K562 (cell line): ENCODE data around the gene TIGAR. TPM values are rescaled to one million over a fixed set of nuclear protein-coding genes. Genes with fewer than 3 reads are reported as not detected.

Experiments
- ATAC-seq: fragments of 200-7000 bp; cut with Tn5 transposase; 3 replicates; pipeline ENCODE4 v1.9.1; 2020; ENCODE audit warnings: moderate library complexity
- BruUV-seq: library from RNA; stranded (reverse); fragments of 400-500 nt; replicated peaks from 2 replicates; lab custom pipeline; 2021; lab: Mats Ljungman, UMichigan
- CTCF ChIA-PET: fragments of 300-600 bp; formaldehyde crosslinking; extraction: SDS; loops from one replicate; lab custom pipeline; 2021; ENCODE audit warnings: low intra/inter-chr PET ratio; lab: Yijun Ruan, JAX
- POLR2A ChIA-PET: fragments of 300-600, 350-650 bp; sonication (Branson Sonifier 250); formaldehyde crosslinking; extraction: SDS; loops from one replicate; lab custom pipeline; 2021; ENCODE audit warnings: antibody characterized with exemption, inconsistent platforms; lab: Yijun Ruan, JAX
- DNase-seq, 4 experiments: peaks; one replicate each; pipeline versions ENCODE4 v3.0.0 to v3.0.0-alpha.2; 2011 to 2018; ENCODE audit warnings: low spot score in 3 of 4, mixed read lengths in 3 of 4; ENCODE audit errors: extremely low read depth in 1 of 4
- FAIRE-seq: peaks from 2 replicates; lab custom pipeline; 2011; peaks lifted over from hg19 to GRCh38; lab: Jason Lieb, UNC
- H2AFZ ChIP-seq: 2 replicates; pipeline ENCODE4 v1.6.0; 2011; ENCODE audit warnings: low read depth, low read length, control low read depth, inconsistent platforms
- H3K27ac ChIP-seq: fragments of 200-600 bp; 3 replicates; pipeline ENCODE4 v1.8.0; 2011; ENCODE audit warnings: low read depth, mild to moderate bottlenecking, control low read depth, inconsistent platforms, low read length, moderate library complexity, mixed read lengths; ENCODE audit errors: extremely low read depth
- H3K27me3 ChIP-seq, 2 experiments: fragments of 300-600 bp in 1 of 2; 2 replicates in 1 of 2; 3 replicates in 1 of 2; pipeline versions ENCODE4 v1.6.0 to v1.8.0; 2011; ENCODE audit warnings: inconsistent platforms in 2 of 2, low read length in 2 of 2, mild to moderate bottlenecking in 1 of 2, mixed read lengths in 1 of 2, moderate library complexity in 1 of 2; ENCODE audit not compliant: control insufficient read depth in 2 of 2, insufficient read depth in 2 of 2
- H3K36me3 ChIP-seq: fragments of 300-600 bp; 3 replicates; pipeline ENCODE4 v1.8.0; 2011; ENCODE audit warnings: mild to moderate bottlenecking, low read length, inconsistent platforms; ENCODE audit not compliant: control insufficient read depth, insufficient read depth
- H3K4me1 ChIP-seq, 2 experiments: fragments of 200-600 bp in 1 of 2; replicated peaks in 1 of 2; 2 replicates in 1 of 2; 3 replicates in 1 of 2; pipeline versions ENCODE4 v1.5.1 to v1.8.0; 2011; ENCODE audit warnings: inconsistent platforms in 2 of 2, low read length in 2 of 2, mild to moderate bottlenecking in 1 of 2, mixed read lengths in 1 of 2, moderate library complexity in 1 of 2; ENCODE audit not compliant: control insufficient read depth in 2 of 2, insufficient read depth in 2 of 2
- H3K4me2 ChIP-seq: 2 replicates; pipeline ENCODE4 v1.6.1; 2011; ENCODE audit warnings: low read length, control low read depth, inconsistent platforms, mixed read lengths; ENCODE audit not compliant: insufficient read depth
- H3K4me3 ChIP-seq: fragments of 200-600 bp; sonication (generic), shearing (Covaris generic); 2 replicates; pipeline ENCODE4 v1.5.1; 2016; ENCODE audit warnings: control low read depth, inconsistent platforms
- H3K79me2 ChIP-seq: fragments of 200-600 bp; 3 replicates; pipeline ENCODE4 v1.8.0; 2011; ENCODE audit warnings: low read length, inconsistent platforms; ENCODE audit not compliant: control insufficient read depth, insufficient read depth
- H3K9ac ChIP-seq, 2 experiments: 2 replicates each; pipeline versions ENCODE4 v1.6.0 to v1.6.1; 2011; ENCODE audit warnings: low read depth in 2 of 2, low read length in 2 of 2, control low read depth in 1 of 2, inconsistent platforms in 1 of 2, mild to moderate bottlenecking in 1 of 2, mixed read lengths in 1 of 2; ENCODE audit not compliant: insufficient read depth in 1 of 2
- H3K9me1 ChIP-seq: one replicate; pipeline ENCODE4 v1.6.0; 2011; ENCODE audit warnings: inconsistent platforms, mild to moderate bottlenecking, low read length, moderate library complexity; ENCODE audit not compliant: control insufficient read depth, insufficient read depth
- H3K9me3 ChIP-seq: replicated peaks from 2 replicates; pipeline ENCODE4 v1.5.1; 2011; ENCODE audit warnings: low read depth, low read length, inconsistent platforms; ENCODE audit not compliant: control insufficient read depth, insufficient read depth
- H4K20me1 ChIP-seq: replicated peaks from 2 replicates; pipeline ENCODE4 v1.6.1; 2011; ENCODE audit warnings: low read length, inconsistent platforms, mixed read lengths; ENCODE audit not compliant: control insufficient read depth, insufficient read depth
- MED1 ChIP-seq: sonication (generic); formaldehyde crosslinking; IDR thresholded peaks from 2 replicates; pipeline ENCODE4 v1.8.1; 2023; ENCODE audit warnings: missing genetic modification reagents, borderline replicate concordance
- RBBP5 ChIP-seq: fragments of 200-600 bp; sonication (generic); IDR thresholded peaks from 2 replicates; pipeline ENCODE4 v1.6.1; 2012; ENCODE audit warnings: borderline replicate concordance, mild to moderate bottlenecking, low read length, control low read depth, inconsistent platforms; ENCODE audit not compliant: insufficient read depth, poor library complexity, severe bottlenecking
- RBM15 ChIP-seq: fragments of 200-400 bp; formaldehyde crosslinking; IDR thresholded peaks from 2 replicates; pipeline ENCODE4 v1.6.1; 2018; ENCODE audit warnings: mild to moderate bottlenecking, low read length, moderate library complexity; ENCODE audit not compliant: insufficient read depth
- RBM22 ChIP-seq: fragments of 200-400 bp; formaldehyde crosslinking; IDR thresholded peaks from 2 replicates; pipeline ENCODE4 v1.6.1; 2018; ENCODE audit warnings: low read length, low read depth; ENCODE audit not compliant: poor library complexity, severe bottlenecking
- ZBTB12 ChIP-seq: fragments of 250-450 bp; sonication (Bioruptor Pico); IDR thresholded peaks from 2 replicates; pipeline ENCODE4 v1.4.0; 2020
- ZNF140 ChIP-seq: fragments of 250-450 bp; sonication (Bioruptor Pico); IDR thresholded peaks from 2 replicates; pipeline ENCODE4 v1.8.0; 2021; ENCODE audit warnings: moderate library complexity, mild to moderate bottlenecking, inconsistent platforms
- ZNF324 ChIP-seq: fragments of 250-450 bp; sonication (Bioruptor Pico); IDR thresholded peaks from 2 replicates; pipeline ENCODE4 v1.4.0; 2020; ENCODE audit warnings: mild to moderate bottlenecking
- ZNF384 ChIP-seq: IDR thresholded peaks from 2 replicates; pipeline ENCODE4 v1.6.1; 2012; ENCODE audit warnings: low read depth, low read length, improper control_type of control experiment
- ZNF583 ChIP-seq: fragments of 250-450 bp; sonication (Bioruptor Pico); IDR thresholded peaks from 2 replicates; pipeline ENCODE4 v1.4.0; 2020
- ZNF780A ChIP-seq: fragments of 250-450 bp; sonication (Bioruptor Pico); IDR thresholded peaks from 2 replicates; pipeline ENCODE4 v1.5.0; 2021; ENCODE audit warnings: mild to moderate bottlenecking
- ZNF79 ChIP-seq: fragments of 250-450 bp; sonication (Bioruptor Pico); IDR thresholded peaks from 2 replicates; pipeline ENCODE4 v1.4.0; 2020; ENCODE audit warnings: low read depth, mild to moderate bottlenecking, moderate library complexity
- WGBS: fragments of 100-300 bp; shearing (Covaris generic); methylation state at CpG from one replicate; pipeline ENCODE4 v1.1.6; 2016; ENCODE audit warnings: low coverage, mixed read lengths; ENCODE audit not compliant: insufficient coverage; ENCODE audit errors: missing lambda C conversion rate; 5-methylcytosine and 5-hydroxymethylcytosine counted together
- in situ Hi-C: fragments of 300-500 bp; cut with MboI; formaldehyde crosslinking; loops from 4 replicates; pipeline ENCODE4 v1.15.0; 2018; ENCODE audit warnings: inconsistent platforms, mixed read lengths
- intact Hi-C: fragments of 100-400 bp; cut with micrococcal nuclease; formaldehyde crosslinking; loops from 2 replicates; pipeline ENCODE4 v1.14.2; 2022
- polyA plus RNA-seq, 8 experiments: library from polyadenylated mRNA; depleted of rRNA in 4 of 8; stranded (reverse) in 5 of 8; unstranded in 3 of 8; fragments of >200 nt; fragmentation: Nextera tagmentation in 2 of 8; fragmentation: Illumina TruSeq in 1 of 8; extraction: Ambion mirVana in 2 of 8; extraction: Trizol in 1 of 8; gene quantifications; 2 replicates each; pipeline versions ENCODE4 v1.2.1 to v1.2.3, GENCODE V29; 2011 to 2014; ENCODE audit warnings: inconsistent platforms in 1 of 8, missing spikeins in 1 of 8
- total RNA-seq, 7 experiments: library from RNA; depleted of rRNA in 6 of 7; stranded (reverse); fragments of >200 nt in 6 of 7; fragmentation: Illumina TruSeq in 2 of 7; extraction: Trizol in 2 of 7; gene quantifications; 2 replicates each; pipeline versions ENCODE4 v1.2.1 to v1.2.3, GENCODE V29; 2011 to 2021; ENCODE audit warnings: low replicate concordance in 1 of 7
- TF ChIP-seq, protein P1 (sequence below), 2 experiments: IDR thresholded peaks; 2 replicates each; pipeline ENCODE4 v1.6.1; 2011; ENCODE audit warnings: borderline replicate concordance in 1 of 2, control low read depth in 1 of 2, low read depth in 1 of 2, low read length in 1 of 2, mild to moderate bottlenecking in 1 of 2, mixed read lengths in 1 of 2, moderate library complexity in 1 of 2; ENCODE audit not compliant: insufficient read depth in 1 of 2, insufficient read length in 1 of 2, poor library complexity in 1 of 2, severe bottlenecking in 1 of 2; ENCODE audit errors: extremely low read depth in 1 of 2
- TF ChIP-seq, protein P2 (sequence below), 2 experiments: IDR thresholded peaks in 1 of 2; conservative IDR thresholded peaks in 1 of 2; 2 replicates each; pipeline ENCODE4 v1.6.1; 2016; ENCODE audit warnings: low read depth in 2 of 2, mild to moderate bottlenecking in 1 of 2, missing compliant biosample characterization in 1 of 2, missing genetic modification characterization in 1 of 2, moderate library complexity in 1 of 2

TIGAR gene
- total and polyA plus RNA-seq, 9 of the 15 experiments (the other 6 are each of a cell fraction or from before 2014, with no cell fraction given): 0.11 to 1.0 (median 0.53) TPM; not detected in 2

DNA sequence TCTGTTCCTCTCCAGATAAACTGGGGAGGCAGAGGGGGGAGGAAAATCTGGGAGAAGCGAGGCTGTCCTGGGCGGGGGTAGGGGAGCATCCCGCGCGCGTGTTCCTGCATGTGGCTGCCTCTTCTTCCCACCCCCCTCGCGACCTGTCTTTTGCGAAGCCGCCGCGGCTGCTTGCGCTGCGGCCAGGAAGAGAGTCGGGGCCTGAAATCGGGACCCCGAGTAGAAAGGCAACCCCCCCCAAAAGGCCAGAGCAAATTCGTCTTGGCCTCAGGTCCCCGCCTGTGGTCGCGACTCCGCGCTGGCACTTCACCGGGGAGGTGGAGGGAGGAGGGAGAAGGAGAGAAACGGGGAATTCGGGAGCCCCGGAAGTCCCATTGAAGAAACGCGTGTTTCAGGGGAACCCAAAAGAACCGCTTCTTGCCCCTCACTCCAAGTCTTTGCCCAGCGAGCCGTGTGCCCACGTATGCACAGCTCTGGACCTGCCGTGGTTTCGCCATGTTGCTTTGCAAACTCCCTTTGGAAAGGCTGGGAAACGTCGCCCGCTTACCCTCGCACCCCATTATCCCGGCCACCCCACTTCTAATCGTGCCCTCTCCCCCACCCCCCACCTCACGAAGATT, 46.5 kb upstream of the TIGAR start:
- Histone ChIP-seq H3K27me3 (no peaks in the 10 kb centered on the region), H2AFZ (0 out of 2 replicates have a peak overlapping the region, but pooled peaks have one; percentile 72), H3K9me1 (no peaks in the 10 kb centered on the region), H4K20me1 (no peaks in the 10 kb centered on the region; the same call in 1 of the 2 replicates), H3K9me3 (no peaks in the 10 kb centered on the region), H3K27ac (peak overlapping the region; percentile 93), H3K4me3 (peak overlapping the region; percentile 81), H3K79me2 (peaks cover 60% of the 10 kb centered on the region), H3K4me1 (peaks cover 27 to 47% of the 10 kb centered on the region in 2 experiments), H3K36me3 (peaks cover 37% of the 10 kb centered on the region), H3K4me2 (peak overlapping the region; percentile 83), H3K9ac (peak overlapping the region; percentile 87 to 98)
- DNase-seq: peak in 2 of 4 experiments; percentile 15 to 26
- no TSS peak for BruUV-seq
- in situ Hi-C loops (loop anchor here (5.0 to 25.0 kb wide), 2 partner anchors 162 to 387 kb away; no protein-coding TSS in a partner anchor), intact Hi-C loops (loop anchor here (5.0 kb wide), 1 partner anchor 277 kb away; no protein-coding TSS in a partner anchor)
- FAIRE-seq: no peak
- CTCF ChIA-PET: interaction anchor here (1.2 to 3.4 kb wide), 3 partner anchors 165 to 389 kb away, joined by 4 to 9 read pairs (median 5); no protein-coding TSS in a partner anchor
- POLR2A ChIA-PET: interaction anchor here (0.7 kb wide), 1 partner anchor 60 kb away, joined by 3 read pairs; no protein-coding TSS in a partner anchor
- WGBS: 0% methylated on average over 3 of the region's 42 CpGs
- no peak for ATAC-seq
- TF ChIP-seq ZNF140 (CRISPR knock-in tag) (no peak), ZNF384 (no peak), ZBTB12 (no peak), RBM15 (no peak), ZNF324 (CRISPR knock-in tag) (no peak), RBM22 (peak; percentile 1), ZNF780A (CRISPR knock-in tag) (no peak), RBBP5 (peak; percentile 60), ZNF79 (CRISPR knock-in tag) (no peak), ZNF583 (no peak), MED1 (no peak)
- TF ChIP-seq, protein P1, sequence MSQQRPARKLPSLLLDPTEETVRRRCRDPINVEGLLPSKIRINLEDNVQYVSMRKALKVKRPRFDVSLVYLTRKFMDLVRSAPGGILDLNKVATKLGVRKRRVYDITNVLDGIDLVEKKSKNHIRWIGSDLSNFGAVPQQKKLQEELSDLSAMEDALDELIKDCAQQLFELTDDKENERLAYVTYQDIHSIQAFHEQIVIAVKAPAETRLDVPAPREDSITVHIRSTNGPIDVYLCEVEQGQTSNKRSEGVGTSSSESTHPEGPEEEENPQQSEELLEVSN (IDR thresholded peaks at IDR 0.05; ENCODE audit: borderline replicate concordance in 1 of 2, extremely low read depth in 1 of 2, insufficient read depth in 1 of 2, insufficient read length in 1 of 2, low read depth in 1 of 2, low read length in 1 of 2, poor library complexity in 1 of 2, severe bottlenecking in 1 of 2): peak in 1 of 2 experiments; percentile 43
- TF ChIP-seq, protein P2, sequence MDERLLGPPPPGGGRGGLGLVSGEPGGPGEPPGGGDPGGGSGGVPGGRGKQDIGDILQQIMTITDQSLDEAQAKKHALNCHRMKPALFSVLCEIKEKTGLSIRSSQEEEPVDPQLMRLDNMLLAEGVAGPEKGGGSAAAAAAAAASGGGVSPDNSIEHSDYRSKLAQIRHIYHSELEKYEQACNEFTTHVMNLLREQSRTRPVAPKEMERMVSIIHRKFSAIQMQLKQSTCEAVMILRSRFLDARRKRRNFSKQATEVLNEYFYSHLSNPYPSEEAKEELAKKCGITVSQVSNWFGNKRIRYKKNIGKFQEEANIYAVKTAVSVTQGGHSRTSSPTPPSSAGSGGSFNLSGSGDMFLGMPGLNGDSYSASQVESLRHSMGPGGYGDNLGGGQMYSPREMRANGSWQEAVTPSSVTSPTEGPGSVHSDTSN (CRISPR knock-in tag; IDR thresholded peaks at IDR 0.05; ENCODE audit: low read depth): no peak
- TF ChIP-seq, protein P2 (tag; conservative IDR thresholded peaks at IDR 0.05; ENCODE audit: low read depth): no peak
